Activated CD8-positive, alpha-beta T cell treated with anti-CD3 and anti-CD28 coated beads, Interleukin-2, amount 10 ng/mL, durations not matched to agents 7 days and 5 days (primary cell): ENCODE results near the gene TIMM50. TPM values are rescaled to one million over a fixed set of nuclear protein-coding genes. Genes with fewer than 3 reads are reported as not detected.
A peak's percentile ranks its signal among the peaks of the same experiment; 100 is the strongest.
"Not testable (repeated sequence)": the region's sequence is repeated elsewhere in the genome, so short reads cannot be mapped to it uniquely, and the experiment has no call there.

Experiments used
- ATAC-seq: fragments of 150-1000 bp; cut with Tn5 transposase; one replicate; pipeline ENCODE4 v1.10.0; 2021; ENCODE audit warnings: moderate library complexity
- CTCF ChIA-PET: fragments of 350-600 bp; sonication (Branson Sonifier 250); formaldehyde crosslinking; loops from one replicate; lab custom pipeline; 2021; ENCODE audit warnings: antibody characterized with exemption; lab: Charles Lee
- POLR2A ChIA-PET: fragments of 350-600 bp; sonication (Branson Sonifier 250); formaldehyde crosslinking; loops from one replicate; lab custom pipeline; 2021; ENCODE audit warnings: antibody characterized with exemption; lab: Charles Lee
- DNase-seq: peaks from one replicate; pipeline ENCODE4 v3.0.0-alpha.2; 2020
- H3K27ac Mint-ChIP-seq: one replicate; pipeline ENCODE4 v1.8.0; 2021; ENCODE audit warnings: mild to moderate bottlenecking, mixed read lengths
- H3K27me3 Mint-ChIP-seq: one replicate; pipeline ENCODE4 v1.8.0; 2021; ENCODE audit warnings: low read depth, mixed read lengths
- H3K36me3 Mint-ChIP-seq: one replicate; pipeline ENCODE4 v1.8.0; 2021; ENCODE audit warnings: low read depth, mixed read lengths
- H3K4me1 Mint-ChIP-seq: one replicate; pipeline ENCODE4 v1.8.0; 2021; ENCODE audit warnings: low read depth, mixed read lengths
- H3K4me3 Mint-ChIP-seq: one replicate; pipeline ENCODE4 v1.8.0; 2021; ENCODE audit warnings: mild to moderate bottlenecking, mixed read lengths
- H3K9me3 Mint-ChIP-seq: one replicate; pipeline ENCODE4 v1.8.0; 2022; ENCODE audit warnings: mixed read lengths; ENCODE audit not compliant: insufficient read depth
- total RNA-seq, 2 experiments: library from RNA; stranded (reverse); gene quantifications; one replicate each; pipeline ENCODE4 v1.2.3, GENCODE V29; 2021

Gene TIMM50
- total RNA-seq, 2 experiments from 2014 or later, result 56.1 to 65.9 TPM

DNA sequence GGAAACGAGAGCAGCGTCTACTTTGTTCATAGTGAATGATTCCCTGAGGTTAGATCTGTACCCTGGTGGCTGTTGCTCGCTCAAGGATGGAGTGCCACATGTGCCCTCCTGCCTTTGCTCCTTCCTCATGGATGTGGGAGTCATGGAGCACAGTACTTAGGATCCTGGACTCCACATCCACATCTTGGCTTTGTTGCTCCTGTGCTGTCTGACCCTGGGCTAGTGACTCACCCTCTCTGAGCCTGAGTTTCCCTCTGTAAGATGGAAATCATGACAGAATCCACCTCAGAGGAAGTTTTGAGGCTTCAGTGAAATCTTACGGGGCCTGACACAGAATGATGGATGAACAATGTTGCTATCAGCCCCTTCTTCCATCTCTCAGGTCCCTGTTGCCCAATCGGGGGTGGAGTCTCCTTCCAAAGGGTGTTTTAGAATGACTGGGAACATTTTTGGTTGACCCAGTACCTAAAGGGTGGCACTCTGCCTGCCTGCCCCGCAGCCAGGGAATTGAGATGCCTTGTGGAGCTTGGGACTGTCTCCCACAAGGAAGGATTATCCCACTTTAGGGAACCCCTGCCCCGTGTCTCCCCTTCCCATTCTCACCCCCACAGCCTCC lies 9.8 kb upstream of the TIMM50 start:
- H3K27me3 Mint-ChIP-seq, result no peaks in the 10 kb centered on the region
- DNase-seq, result no peak
- POLR2A ChIA-PET, result interaction anchor here (1.4 kb wide), 1 partner anchor 35 kb away, joined by 5 read pairs; the partner anchor contains the start of gene RPS16

DNA sequence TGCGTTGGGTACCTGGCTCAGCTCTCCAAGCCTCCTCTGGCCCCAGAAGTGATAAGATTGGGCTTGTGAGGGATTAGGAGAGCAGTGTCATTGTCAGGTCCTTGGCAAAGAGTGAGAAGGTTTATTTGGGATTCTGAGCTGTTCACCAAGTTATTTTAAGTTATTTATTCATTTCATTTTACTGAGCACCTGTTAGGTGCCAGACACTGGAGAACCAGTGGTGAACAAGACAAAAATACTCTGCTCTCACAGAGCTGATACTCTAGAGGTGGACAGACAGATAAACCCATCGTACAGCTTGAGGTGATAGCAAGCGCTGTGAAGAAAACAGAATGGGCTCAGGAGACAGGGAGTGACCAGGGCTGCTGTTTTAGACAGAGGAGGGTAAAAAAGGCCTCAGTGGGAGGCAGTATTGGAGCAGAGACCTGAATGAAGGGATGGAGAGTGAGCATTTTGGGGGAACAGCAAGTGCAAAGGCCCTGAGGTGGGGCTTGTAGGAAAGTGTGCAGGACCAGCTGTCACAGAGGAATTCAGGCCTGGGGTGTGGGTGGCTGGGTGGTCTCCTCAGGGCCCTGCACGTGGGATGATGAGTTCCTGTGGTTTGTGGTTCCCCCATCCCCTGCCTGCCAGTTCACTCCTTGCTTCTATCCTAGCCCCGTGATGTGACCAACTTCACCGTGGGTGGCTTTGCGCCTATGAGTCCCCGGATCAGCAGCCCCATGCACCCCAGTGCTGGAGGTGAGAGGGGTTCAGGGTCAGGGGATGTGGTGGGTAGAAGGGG lies 8.7 kb upstream of the TIMM50 start:
- peaks cover 16% of the 10 kb centered on the region for H3K4me1 Mint-ChIP-seq
- H3K36me3 Mint-ChIP-seq, result peaks cover 79% of the 10 kb centered on the region
- POLR2A ChIA-PET, result interaction anchor here (1.4 kb wide), 1 partner anchor 36 kb away, joined by 5 read pairs; the partner anchor contains the start of gene RPS16
- no peaks in the 10 kb centered on the region for H3K27me3 Mint-ChIP-seq
- no peaks in the 10 kb centered on the region for H3K9me3 Mint-ChIP-seq
- DNase-seq, result no peak
- CTCF ChIA-PET, result no interaction called here
- ATAC-seq, result no peak
- H3K27ac Mint-ChIP-seq, result peak overlapping the region; percentile 56
- no peak overlapping the region for H3K4me3 Mint-ChIP-seq

More for the DNA sequence above, 9.8 kb upstream of the TIMM50 start:
- H3K4me3 Mint-ChIP-seq, result no peak overlapping the region
- CTCF ChIA-PET, result no interaction called here
- H3K9me3 Mint-ChIP-seq, result no peaks in the 10 kb centered on the region
- no peak overlapping the region for H3K27ac Mint-ChIP-seq
- peaks cover 80% of the 10 kb centered on the region for H3K36me3 Mint-ChIP-seq
- no peak for ATAC-seq
- peaks cover 16% of the 10 kb centered on the region for H3K4me1 Mint-ChIP-seq

DNA sequence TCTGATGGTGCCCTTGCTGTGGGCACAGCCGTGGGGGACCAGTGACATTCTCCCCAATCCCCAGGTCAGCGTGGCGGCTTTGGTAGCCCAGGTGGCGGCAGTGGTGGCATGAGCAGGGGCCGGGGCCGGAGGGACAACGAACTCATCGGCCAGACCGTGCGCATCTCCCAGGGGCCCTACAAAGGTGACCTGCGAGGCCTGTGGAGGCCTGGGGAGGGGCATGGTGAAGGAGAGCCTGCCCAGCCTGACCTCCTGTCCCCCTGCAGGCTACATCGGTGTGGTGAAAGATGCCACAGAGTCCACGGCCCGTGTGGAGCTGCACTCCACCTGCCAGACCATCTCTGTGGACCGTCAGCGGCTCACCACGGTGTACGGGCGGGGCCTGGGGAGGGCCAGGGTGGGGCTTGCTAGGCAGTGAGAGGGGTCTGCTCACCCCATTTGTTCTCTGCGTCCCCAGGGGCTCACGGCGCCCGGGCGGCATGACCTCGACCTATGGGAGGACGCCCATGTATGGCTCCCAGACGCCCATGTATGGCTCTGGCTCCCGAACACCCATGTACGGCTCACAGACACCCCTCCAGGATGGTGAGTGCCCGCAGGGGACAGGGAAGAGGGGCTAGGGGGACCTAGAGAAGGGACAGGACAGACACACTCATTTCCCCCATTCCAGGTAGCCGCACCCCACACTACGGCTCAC lies 7.7 kb upstream of the TIMM50 start:
- Mint-ChIP-seq H3K4me1 (peaks cover 16% of the 10 kb centered on the region), H3K9me3 (no peaks in the 10 kb centered on the region), H3K36me3 (peaks cover 76% of the 10 kb centered on the region), H3K27ac (no peak overlapping the region), H3K4me3 (no peak overlapping the region), H3K27me3 (no peaks in the 10 kb centered on the region)
- DNase-seq (no peak), ATAC-seq (no peak)
- POLR2A ChIA-PET, result no interaction called here
- CTCF ChIA-PET, result interaction anchor here (2.0 to 4.1 kb wide), 3 partner anchors 9 to 61 kb away, joined by 6 to 29 read pairs (median 6); partner anchors contain the start of gene EID2B

DNA sequence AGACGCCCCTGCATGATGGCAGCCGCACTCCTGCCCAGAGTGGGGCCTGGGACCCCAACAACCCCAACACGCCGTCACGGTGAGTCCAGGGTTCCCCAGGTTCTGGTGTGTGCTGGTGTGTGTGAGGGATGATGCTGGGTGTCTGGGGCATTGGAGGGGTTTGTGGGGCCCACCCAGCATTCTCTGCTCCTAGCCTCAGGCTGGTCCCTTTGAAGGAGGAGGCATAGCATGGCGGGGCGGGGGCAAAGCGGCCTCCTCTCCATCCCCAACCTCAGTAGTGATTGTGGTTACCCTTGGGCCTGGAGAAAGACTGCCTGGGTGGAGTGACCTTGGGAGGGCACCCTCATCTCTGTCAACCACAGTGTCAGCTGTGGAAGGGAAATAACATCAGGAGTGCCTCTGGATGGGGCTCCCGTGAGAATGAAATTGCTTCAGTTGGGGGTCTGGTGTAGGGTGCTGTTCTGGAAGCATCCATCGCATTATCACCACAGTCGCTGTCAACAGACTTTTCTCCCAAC lies 7.1 kb upstream of the TIMM50 start:
- ATAC-seq (no peak), DNase-seq (no peak)
- Mint-ChIP-seq H3K27me3 (no peaks in the 10 kb centered on the region), H3K4me3 (no peak overlapping the region), H3K9me3 (no peaks in the 10 kb centered on the region), H3K27ac (no peak overlapping the region), H3K36me3 (peaks cover 71% of the 10 kb centered on the region), H3K4me1 (peaks cover 16% of the 10 kb centered on the region)
- ChIA-PET POLR2A (interaction anchor here (1.7 kb wide), 1 partner anchor 28 kb away, joined by 6 read pairs; the partner anchor contains the start of gene SUPT5H), CTCF (interaction anchor here (0.9 to 4.1 kb wide), 18 partner anchors 10 to 382 kb away, joined by 3 to 29 read pairs (median 5); partner anchors contain the start of genes DLL3, EID2B and SUPT5H)

DNA sequence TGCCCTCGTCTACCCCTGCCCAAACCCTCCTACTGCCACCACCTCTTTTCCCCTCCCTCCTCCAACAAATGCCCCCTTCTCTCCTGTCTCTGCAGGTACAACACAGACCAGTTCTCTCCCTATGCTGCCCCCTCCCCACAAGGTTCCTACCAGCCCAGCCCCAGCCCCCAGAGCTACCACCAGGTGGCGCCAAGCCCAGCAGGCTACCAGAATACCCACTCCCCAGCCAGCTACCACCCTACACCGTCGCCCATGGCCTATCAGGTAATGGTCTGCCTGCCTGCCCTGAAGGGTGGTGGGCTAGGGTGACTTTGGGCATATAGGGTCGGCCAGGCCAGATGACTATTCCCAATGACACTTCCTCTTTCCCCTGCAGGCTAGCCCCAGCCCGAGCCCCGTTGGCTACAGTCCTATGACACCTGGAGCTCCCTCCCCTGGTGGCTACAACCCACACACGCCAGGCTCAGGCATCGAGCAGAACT lies 6.5 kb upstream of the TIMM50 start:
- Mint-ChIP-seq H3K9me3 (no peaks in the 10 kb centered on the region), H3K36me3 (peaks cover 65% of the 10 kb centered on the region), H3K27me3 (no peaks in the 10 kb centered on the region), H3K4me1 (peaks cover 16% of the 10 kb centered on the region), H3K27ac (peak overlapping the region; percentile 49), H3K4me3 (no peak overlapping the region)
- CTCF ChIA-PET, result interaction anchor here (0.7 to 4.1 kb wide), 29 partner anchors 8 to 381 kb away, joined by 3 to 29 read pairs (median 4); partner anchors contain the start of genes DLL3, EID2B, RPS16 and SUPT5H
- DNase-seq (peak; percentile 72), ATAC-seq (peak; percentile 67)
- POLR2A ChIA-PET, result interaction anchor here (0.6 to 1.7 kb wide), 2 partner anchors 29 to 188 kb away, joined by 5 to 6 read pairs; partner anchors contain the start of gene SUPT5H

DNA sequence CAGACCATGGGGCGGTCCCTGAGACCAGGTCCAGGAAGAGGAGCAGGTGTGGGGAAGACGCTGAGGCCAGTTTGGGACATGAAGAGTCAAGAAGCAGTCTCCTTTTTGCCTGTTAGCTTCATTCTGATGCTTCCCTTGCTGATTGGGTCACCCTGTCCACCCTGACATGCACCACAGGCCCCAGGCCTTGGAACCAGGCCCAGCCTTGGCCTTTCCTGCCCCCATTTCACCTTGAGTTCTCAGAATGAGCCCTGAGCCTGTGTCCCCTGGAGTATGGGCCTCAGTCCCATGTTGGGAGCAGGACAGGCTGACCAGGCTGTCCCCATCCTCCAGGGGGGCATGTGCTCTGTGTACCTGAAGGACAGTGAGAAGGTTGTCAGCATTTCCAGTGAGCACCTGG lies 4.9 kb upstream of the TIMM50 start:
- H3K4me1 Mint-ChIP-seq, result peaks cover 28% of the 10 kb centered on the region
- H3K36me3 Mint-ChIP-seq, result peaks cover 50% of the 10 kb centered on the region
- no peaks in the 10 kb centered on the region for H3K9me3 Mint-ChIP-seq
- DNase-seq, result no peak
- H3K4me3 Mint-ChIP-seq, result no peak overlapping the region
- ATAC-seq, result no peak
- H3K27ac Mint-ChIP-seq, result no peak overlapping the region
- ChIA-PET POLR2A (interaction anchor here (0.8 to 1.0 kb wide), 2 partner anchors 23 to 84 kb away, joined by 3 read pairs; partner anchors contain the start of genes DLL3 and MED29), CTCF (interaction anchor here (1.4 to 4.1 kb wide), 3 partner anchors 20 to 58 kb away, joined by 3 to 29 read pairs (median 7); partner anchors contain the start of gene EID2B)
- H3K27me3 Mint-ChIP-seq, result no peaks in the 10 kb centered on the region

DNA sequence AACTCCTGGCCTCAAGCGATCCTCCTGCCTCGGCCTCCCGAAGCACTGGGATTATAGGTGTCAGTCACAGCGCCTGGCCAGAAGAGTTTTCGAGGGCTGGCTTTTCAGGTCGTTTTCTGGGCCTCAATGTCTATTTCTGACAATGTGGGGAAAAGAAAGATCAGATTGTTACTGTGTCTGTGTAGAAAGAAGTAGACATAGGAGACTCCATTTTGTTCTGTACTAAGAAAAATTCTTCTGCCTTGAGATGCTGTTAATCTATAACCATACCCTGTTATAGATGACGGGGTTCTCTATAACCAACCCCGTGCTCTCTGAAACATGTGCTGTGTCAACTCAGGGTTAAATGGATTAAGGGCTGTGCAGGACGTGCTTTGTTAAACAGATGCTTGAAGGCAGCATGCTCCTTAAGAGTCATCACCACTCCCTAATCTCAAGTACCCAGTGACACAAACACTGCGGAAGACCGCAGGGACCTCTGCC lies 1.3 kb upstream of the TIMM50 start:
- peak overlapping the region; percentile 92 for H3K4me3 Mint-ChIP-seq
- DNase-seq, POLR2A ChIA-PET, H3K9me3 Mint-ChIP-seq, ATAC-seq, H3K27me3 Mint-ChIP-seq: not testable (repeated sequence)
- peak overlapping the region; percentile 97 for H3K27ac Mint-ChIP-seq
- CTCF ChIA-PET, result interaction anchor here (1.7 kb wide), 1 partner anchor 53 kb away, joined by 8 read pairs; the partner anchor contains the start of gene EID2B
- H3K4me1 Mint-ChIP-seq, result peaks cover 29% of the 10 kb centered on the region
- H3K36me3 Mint-ChIP-seq, result peaks cover 27% of the 10 kb centered on the region

DNA sequence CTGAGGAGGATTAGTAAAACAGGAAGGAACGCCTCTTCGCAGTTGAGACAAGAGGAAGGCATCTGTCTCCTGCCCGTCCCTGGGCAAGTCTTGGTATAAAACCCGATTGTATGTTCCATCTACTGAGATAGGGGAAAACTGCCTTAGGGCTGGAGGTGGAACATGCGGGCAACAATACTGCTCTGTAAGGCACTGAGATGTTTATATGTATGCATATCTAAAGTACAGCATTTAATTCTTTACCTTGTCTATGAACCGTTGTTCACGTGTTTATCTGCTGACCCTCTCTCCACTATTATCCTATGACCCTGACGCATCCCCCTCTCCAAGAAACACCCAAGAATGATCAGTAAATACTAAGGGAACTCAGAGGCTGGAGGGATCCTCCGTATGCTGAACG lies 722 bp upstream of the TIMM50 start:
- ChIA-PET POLR2A (interaction anchor here (0.6 to 1.2 kb wide), 5 partner anchors 16 to 44 kb away, joined by 3 to 11 read pairs (median 4); partner anchors contain the start of genes RPS16 and SUPT5H), CTCF (interaction anchor here (0.8 to 1.2 kb wide), 3 partner anchors 16 to 68 kb away, joined by 3 to 5 read pairs (median 3); partner anchors contain the start of gene PLEKHG2)
- peaks cover 29% of the 10 kb centered on the region for H3K4me1 Mint-ChIP-seq
- ATAC-seq, result no peak
- no peak for DNase-seq
- H3K36me3 Mint-ChIP-seq, result peaks cover 25% of the 10 kb centered on the region
- H3K9me3 Mint-ChIP-seq, result no peaks in the 10 kb centered on the region
- H3K27ac Mint-ChIP-seq, result peak overlapping the region; percentile 97
- peak overlapping the region; percentile 92 for H3K4me3 Mint-ChIP-seq
- H3K27me3 Mint-ChIP-seq, result no peaks in the 10 kb centered on the region

DNA sequence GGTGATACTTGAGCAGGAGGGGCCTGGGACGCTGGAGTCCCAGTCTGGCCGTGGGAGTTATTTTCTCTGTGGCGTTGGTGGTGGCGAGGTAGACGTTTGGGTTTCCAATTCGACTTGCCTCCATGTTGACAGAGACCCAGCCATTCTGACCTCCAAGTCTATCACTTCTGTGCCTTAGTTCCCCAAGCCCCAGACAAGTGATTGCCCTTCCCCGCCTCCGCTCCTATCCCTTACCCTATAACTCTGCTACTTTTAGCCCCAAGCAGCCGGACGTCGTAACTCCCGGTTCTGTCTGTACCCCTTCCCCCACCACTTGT lies 549 bp downstream of the TIMM50 start:
- H3K4me3 Mint-ChIP-seq, result peak overlapping the region; percentile 92
- ATAC-seq (peak; percentile 2), DNase-seq (no peak)
- peak overlapping the region; percentile 97 for H3K27ac Mint-ChIP-seq
- H3K36me3 Mint-ChIP-seq, result peaks cover 16% of the 10 kb centered on the region
- POLR2A ChIA-PET, result interaction anchor here (0.8 to 1.2 kb wide), 3 partner anchors 12 to 45 kb away, joined by 4 to 11 read pairs (median 4); partner anchors contain the start of genes RPS16 and SUPT5H
- H3K4me1 Mint-ChIP-seq, result peaks cover 29% of the 10 kb centered on the region
- H3K9me3 Mint-ChIP-seq, result no peaks in the 10 kb centered on the region
- CTCF ChIA-PET, result interaction anchor here (0.7 to 2.0 kb wide), 4 partner anchors 22 to 60 kb away, joined by 3 to 5 read pairs (median 4); partner anchors contain the start of genes EID2B and RPS16
- no peaks in the 10 kb centered on the region for H3K27me3 Mint-ChIP-seq

DNA sequence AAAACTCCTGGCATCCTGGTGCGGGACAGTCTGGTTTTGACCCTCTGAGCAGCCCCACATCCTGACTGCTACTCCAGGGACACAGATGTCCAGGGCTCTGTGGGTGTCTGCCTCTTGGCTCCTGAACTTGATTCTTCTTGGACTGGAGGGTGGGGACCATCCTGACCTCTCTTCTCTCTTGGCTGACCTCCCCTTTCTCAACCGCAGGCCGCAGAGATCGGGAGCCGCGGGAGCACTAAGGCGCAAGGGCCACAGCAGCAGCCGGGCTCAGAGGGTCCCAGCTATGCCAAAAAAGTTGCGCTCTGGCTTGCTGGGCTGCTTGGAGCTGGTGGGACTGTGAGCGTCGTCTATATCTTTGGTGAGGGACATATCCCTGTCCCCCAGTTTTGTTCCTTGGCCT lies 1.0 kb downstream of the TIMM50 start:
- Mint-ChIP-seq H3K27me3 (no peaks in the 10 kb centered on the region), H3K4me3 (peak overlapping the region; percentile 92), H3K9me3 (no peaks in the 10 kb centered on the region), H3K27ac (peak overlapping the region; percentile 97), H3K36me3 (peaks cover 14% of the 10 kb centered on the region), H3K4me1 (peaks cover 29% of the 10 kb centered on the region)
- no peak for ATAC-seq
- CTCF ChIA-PET, result interaction anchor here (2.0 kb wide), 1 partner anchor 51 kb away, joined by 5 read pairs; the partner anchor contains the start of gene EID2B
- POLR2A ChIA-PET, result no interaction called here
- no peak for DNase-seq
